ENCODE data around the gene GHDC. TPM values are rescaled to one million over a fixed set of nuclear protein-coding genes. Genes with fewer than 3 reads are reported as not detected.

Gene GHDC
- total and polyA plus RNA-seq, 2 of the 13 experiments (the other 11 are each of a cell fraction or from before 2014, with no cell fraction given): 15.4 to 22.5 TPM

- POLR2A ChIA-PET: no interaction called here
- 0 out of 2 replicates have a peak, but pooled peaks have one; percentile 12 for TF ChIP-seq ZFYVE20 (CRISPR knock-in tag; IDR thresholded peaks at IDR 0.05; ENCODE audit: borderline replicate concordance, low read depth)
- TF ChIP-seq ZMYM3 (CRISPR knock-in tag; IDR thresholded peaks at IDR 0.05): no peak
- TF ChIP-seq TEAD2 (CRISPR knock-in tag; IDR thresholded peaks at IDR 0.05): no peak
- TF ChIP-seq HIVEP1 (CRISPR knock-in tag; IDR thresholded peaks at IDR 0.05): 0 out of 2 replicates have a peak, but pooled peaks have one; percentile 1
- TF ChIP-seq RCOR2 (CRISPR knock-in tag; IDR thresholded peaks at IDR 0.05): no peak
- TF ChIP-seq CCAR2 (optimal IDR thresholded peaks at IDR 0.05; ENCODE audit: low read depth, low read length): no peak
- TF ChIP-seq ZNF549 (CRISPR knock-in tag; IDR thresholded peaks at IDR 0.05): no peak
- TF ChIP-seq ZNF232 (CRISPR knock-in tag; IDR thresholded peaks at IDR 0.05; ENCODE audit: borderline replicate concordance): no peak
- no peak for TF ChIP-seq ZNF703 (CRISPR knock-in tag; IDR thresholded peaks at IDR 0.05; ENCODE audit: borderline replicate concordance)
- TF ChIP-seq ATF7 (IDR thresholded peaks at IDR 0.05): no peak
- TF ChIP-seq ATF7 (CRISPR knock-in tag; IDR thresholded peaks at IDR 0.05): no peak
- TF ChIP-seq, protein P1, sequence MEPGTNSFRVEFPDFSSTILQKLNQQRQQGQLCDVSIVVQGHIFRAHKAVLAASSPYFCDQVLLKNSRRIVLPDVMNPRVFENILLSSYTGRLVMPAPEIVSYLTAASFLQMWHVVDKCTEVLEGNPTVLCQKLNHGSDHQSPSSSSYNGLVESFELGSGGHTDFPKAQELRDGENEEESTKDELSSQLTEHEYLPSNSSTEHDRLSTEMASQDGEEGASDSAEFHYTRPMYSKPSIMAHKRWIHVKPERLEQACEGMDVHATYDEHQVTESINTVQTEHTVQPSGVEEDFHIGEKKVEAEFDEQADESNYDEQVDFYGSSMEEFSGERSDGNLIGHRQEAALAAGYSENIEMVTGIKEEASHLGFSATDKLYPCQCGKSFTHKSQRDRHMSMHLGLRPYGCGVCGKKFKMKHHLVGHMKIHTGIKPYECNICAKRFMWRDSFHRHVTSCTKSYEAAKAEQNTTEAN (CRISPR knock-in tag; conservative IDR thresholded peaks at IDR 0.05): no peak
- no peak for TF ChIP-seq ZBTB25 (CRISPR knock-in tag; IDR thresholded peaks at IDR 0.05)
- no peak for TF ChIP-seq ARNTL (CRISPR knock-in tag; IDR thresholded peaks at IDR 0.05)
- TF ChIP-seq ZNF644 (CRISPR knock-in tag; IDR thresholded peaks at IDR 0.05; ENCODE audit: low read depth): no peak
- no peak for TF ChIP-seq PHB2 (IDR thresholded peaks at IDR 0.05; ENCODE audit: partially characterized antibody)
- TF ChIP-seq ARID2 (CRISPR knock-in tag; IDR thresholded peaks at IDR 0.05; ENCODE audit: borderline replicate concordance): no peak
- no peak for TF ChIP-seq ZKSCAN8 (CRISPR knock-in tag; IDR thresholded peaks at IDR 0.05; ENCODE audit: borderline replicate concordance)
- Histone ChIP-seq H3K4me2 (ENCODE audit: low read depth, low read length) (no peak overlapping the region), H3K9ac (ENCODE audit: insufficient read depth, low read depth, low read length) (no peak overlapping the region), H3K27ac (ENCODE audit: extremely low read length, insufficient read depth, low read length) (no peak overlapping the region), H4K20me1 (ENCODE audit: insufficient read depth, low read length) (no peaks in the 10 kb centered on the region; the same call in 1 of the 2 replicates), H3K9me3 (ENCODE audit: low read length) (no peaks in the 10 kb centered on the region), H3K79me2 (ENCODE audit: insufficient read depth, low read length) (no peaks in the 10 kb centered on the region), H2AFZ (ENCODE audit: low read length) (no peak overlapping the region), H3K4me1 (ENCODE audit: insufficient read depth, low read length) (peaks cover 41% of the 10 kb centered on the region), H3K36me3 (replicated peaks in 1 of 2; ENCODE audit: control insufficient read depth in 1 of 2, insufficient read depth in 2 of 2, low read length in 2 of 2) (no peaks in the 10 kb centered on the region), H3K27me3 (ENCODE audit: control insufficient read depth in 1 of 2, insufficient read depth in 2 of 2, low read length in 2 of 2) (peaks cover 0 to 21% of the 10 kb centered on the region in 2 experiments; a peak in 4 of 5 replicates), H3K4me3 (replicated peaks in 1 of 3; ENCODE audit: insufficient read depth in 1 of 3, low read depth in 2 of 3, low read length in 3 of 3) (no peak overlapping the region)
- intact Hi-C loops (cut with micrococcal nuclease; ENCODE audit: unreplicated experiment): loop anchor here (10.0 kb wide), 1 partner anchor 59 kb away; no protein-coding TSS in a partner anchor
- CTCF ChIA-PET (ENCODE audit: low intra/inter-chr PET ratio, low total read pairs): no interaction called here
- ATAC-seq: no peak
- DNase-seq (ENCODE audit: low spot score): no peak
- 67% methylated on average over 7 of the region's 7 CpGs for WGBS (ENCODE audit: low lambda C conversion rate)
- BruUV-seq (replicated peaks): no TSS peak
- in situ Hi-C loops (cut with HindIII; ENCODE audit: extremely low pct_ligation_motif_present, low pct_unique_long_range_greater_than_20kb): no loop called here
- no peak for FAIRE-seq
Observed at GRCh38 chr17:42185621-42185930, 8.7 kb downstream of the GHDC start.
